A549 (cell line): ENCODE data around the gene KDM6B. TPM values are rescaled to one million over a fixed set of nuclear protein-coding genes. Genes with fewer than 3 reads are reported as not detected.

Source experiments
- ATAC-seq, 2 experiments: fragments of 200-7000 bp in 1 of 2; fragments of >200 bp in 1 of 2; cut with Nextera tagmentation in 1 of 2; cut with Tn5 transposase in 1 of 2; 3 replicates each; pipeline versions ENCODE4 v1.8.0 to v1.9.1; 2018 to 2020; ENCODE audit warnings: mild to moderate bottlenecking in 1 of 2, moderate library complexity in 1 of 2
- CTCF ChIA-PET: fragments of 300-600 bp; sonication (Branson Sonifier 250); formaldehyde crosslinking; extraction: SDS; loops from one replicate; lab custom pipeline; 2021; ENCODE audit warnings: antibody characterized with exemption, inconsistent platforms; lab: Yijun Ruan, JAX
- POLR2A ChIA-PET: fragments of 350-600 bp; formaldehyde crosslinking; extraction: SDS; loops from one replicate; lab custom pipeline; 2021; ENCODE audit warnings: antibody characterized with exemption, inconsistent platforms; lab: Yijun Ruan, JAX
- DNase-seq, 2 experiments: peaks; one replicate each; pipeline versions ENCODE4 v3.0.0 to v3.0.0-alpha.2; 2011 to 2016; ENCODE audit warnings: low read depth in 1 of 2, low spot score in 1 of 2
- FAIRE-seq: peaks from 2 replicates; lab custom pipeline; 2011; peaks lifted over from hg19 to GRCh38; lab: Jason Lieb, UNC
- H3K27ac ChIP-seq, 2 experiments: fragments of >200 bp; sonication (Bioruptor Twin); formaldehyde crosslinking; 3 replicates each; pipeline ENCODE4 v1.5.1; 2016 to 2017
- H3K4me1 ChIP-seq: fragments of >200 bp; sonication (Bioruptor Twin); formaldehyde crosslinking; 3 replicates; pipeline ENCODE4 v1.6.1; 2016
- H3K4me2 ChIP-seq: fragments of >200 bp; sonication (Bioruptor Twin); formaldehyde crosslinking; 3 replicates; pipeline ENCODE4 v1.6.1; 2016
- H3K4me3 ChIP-seq: fragments of >200 bp; sonication (Bioruptor Twin); formaldehyde crosslinking; 3 replicates; pipeline ENCODE4 v1.5.1; 2016
- H3K9me3 ChIP-seq: fragments of >200 bp; sonication (Bioruptor Twin); formaldehyde crosslinking; 3 replicates; pipeline ENCODE4 v1.6.1; 2016
- BCL3 ChIP-seq: fragments of >200 bp; sonication (Bioruptor Twin); formaldehyde crosslinking; IDR thresholded peaks from 3 replicates; pipeline ENCODE4 v1.6.1; 2016
- BHLHE40 ChIP-seq: IDR thresholded peaks from 2 replicates; pipeline ENCODE4 v1.6.1; 2012; ENCODE audit warnings: low read depth, low read length, inconsistent platforms
- CBX2 ChIP-seq: fragments of 200-600 bp; sonication (generic); IDR thresholded peaks from 2 replicates; pipeline ENCODE4 v1.6.1; 2016; ENCODE audit warnings: low read depth, mild to moderate bottlenecking, borderline replicate concordance
- CEBPB ChIP-seq, 2 experiments: fragments of >200 bp in 1 of 2; sonication (Bioruptor Twin) in 1 of 2; formaldehyde crosslinking in 1 of 2; IDR thresholded peaks; 2 replicates each; pipeline ENCODE4 v1.6.1; 2012 to 2016
- CHD4 ChIP-seq: fragments of 200-600 bp; sonication (generic); IDR thresholded peaks from 2 replicates; pipeline ENCODE4 v1.6.1; 2016; ENCODE audit warnings: antibody characterized with exemption, mild to moderate bottlenecking, borderline replicate concordance
- EHMT2 ChIP-seq: fragments of 200-600 bp; sonication (generic); IDR thresholded peaks from 2 replicates; pipeline ENCODE4 v1.6.1; 2016; ENCODE audit warnings: antibody characterized with exemption, low read depth, mild to moderate bottlenecking, moderate library complexity
- ELK1 ChIP-seq: fragments of 150-350 bp; IDR thresholded peaks from 2 replicates; pipeline ENCODE4 v1.6.1; 2014; ENCODE audit warnings: low read depth, mild to moderate bottlenecking, low read length
- GATA3 ChIP-seq: IDR thresholded peaks from 2 replicates; pipeline ENCODE4 v1.6.1; 2012; ENCODE audit warnings: borderline replicate concordance
- HDAC2 ChIP-seq: fragments of 200-600 bp; sonication (generic); IDR thresholded peaks from 2 replicates; pipeline ENCODE4 v1.6.1; 2016
- HES2 ChIP-seq: fragments of >200 bp; sonication (Bioruptor Twin); formaldehyde crosslinking; IDR thresholded peaks from 2 replicates; pipeline ENCODE4 v1.6.1; 2016
- HEYL ChIP-seq: fragments of 250-450 bp; sonication (Bioruptor Pico); IDR thresholded peaks from 2 replicates; pipeline ENCODE4 v1.8.0; 2021; ENCODE audit warnings: mild to moderate bottlenecking, moderate library complexity
- HMGXB4 ChIP-seq: fragments of 250-450 bp; sonication (Bioruptor Pico); IDR thresholded peaks from 2 replicates; pipeline ENCODE4 v1.5.0; 2021; ENCODE audit warnings: mild to moderate bottlenecking, moderate library complexity, borderline replicate concordance
- HOXA7 ChIP-seq: fragments of 250-450 bp; sonication (Bioruptor Pico); IDR thresholded peaks from 2 replicates; pipeline ENCODE4 v1.5.0; 2020; ENCODE audit warnings: mild to moderate bottlenecking, moderate library complexity
- HOXB13 ChIP-seq: fragments of 250-450 bp; sonication (Bioruptor Pico); IDR thresholded peaks from 2 replicates; pipeline ENCODE4 v1.5.0; 2020; ENCODE audit warnings: low read depth, mild to moderate bottlenecking, moderate library complexity
- HOXB5 ChIP-seq: fragments of 250-450 bp; sonication (Bioruptor Pico); IDR thresholded peaks from 2 replicates; pipeline ENCODE4 v1.5.0; 2020; ENCODE audit warnings: mild to moderate bottlenecking, moderate library complexity
- JUN ChIP-seq, 2 experiments: fragments of >200 bp; sonication (Bioruptor Twin); formaldehyde crosslinking; IDR thresholded peaks; 2 replicates in 1 of 2; 3 replicates in 1 of 2; pipeline ENCODE4 v1.6.1; 2016 to 2017
- KDM1A ChIP-seq: fragments of 200-600 bp; sonication (generic); IDR thresholded peaks from 2 replicates; pipeline ENCODE4 v1.6.1; 2016; ENCODE audit warnings: low read depth, mild to moderate bottlenecking
- KDM5A ChIP-seq: fragments of 200-600 bp; sonication (generic); IDR thresholded peaks from 2 replicates; pipeline ENCODE4 v1.6.1; 2016; ENCODE audit warnings: antibody characterized with exemption, mild to moderate bottlenecking
- MAFK ChIP-seq: fragments of 450-650 bp; IDR thresholded peaks from 2 replicates; pipeline ENCODE4 v1.6.1; 2014; ENCODE audit not compliant: partially characterized antibody
- MAX ChIP-seq: IDR thresholded peaks from 2 replicates; pipeline ENCODE4 v1.6.1; 2012
- MAZ ChIP-seq: fragments of 150-350 bp; IDR thresholded peaks from 2 replicates; pipeline ENCODE4 v1.6.1; 2014; ENCODE audit warnings: antibody characterized with exemption, low read depth, low read length, borderline replicate concordance
- MYC ChIP-seq: IDR thresholded peaks from 2 replicates; pipeline ENCODE4 v1.6.1; 2012; ENCODE audit warnings: mild to moderate bottlenecking, inconsistent platforms, low read length, improper control_type of control experiment, borderline replicate concordance
- NPAS2 ChIP-seq: fragments of 250-450 bp; sonication (Bioruptor Pico); IDR thresholded peaks from 2 replicates; pipeline ENCODE4 v1.8.0; 2022; ENCODE audit warnings: mild to moderate bottlenecking, moderate library complexity, borderline replicate concordance
- PBX3 ChIP-seq: IDR thresholded peaks from 2 replicates; pipeline ENCODE4 v1.6.1; 2012
- PHF8 ChIP-seq: fragments of 200-600 bp; sonication (generic); IDR thresholded peaks from 2 replicates; pipeline ENCODE4 v1.6.1; 2016; ENCODE audit warnings: low read depth, mild to moderate bottlenecking, antibody characterized with exemption, moderate library complexity, borderline replicate concordance
- RFX5 ChIP-seq: fragments of 450-650 bp; IDR thresholded peaks from 2 replicates; pipeline ENCODE4 v1.7.1; 2014; ENCODE audit warnings: antibody characterized with exemption, mild to moderate bottlenecking, moderate library complexity
- RNF2 ChIP-seq: fragments of 200-600 bp; sonication (generic); IDR thresholded peaks from 2 replicates; pipeline ENCODE4 v1.6.1; 2016; ENCODE audit warnings: low read depth, mild to moderate bottlenecking, antibody characterized with exemption, moderate library complexity, borderline replicate concordance
- SREBF2 ChIP-seq: fragments of 450-650 bp; IDR thresholded peaks from 2 replicates; pipeline ENCODE4 v1.6.1; 2014; ENCODE audit warnings: mild to moderate bottlenecking, moderate library complexity
- TP53 ChIP-seq: fragments of 250-450 bp; sonication (Bioruptor Pico); IDR thresholded peaks from 2 replicates; pipeline ENCODE4 v1.5.0; 2021; ENCODE audit warnings: mild to moderate bottlenecking, moderate library complexity
- USF2 ChIP-seq: fragments of 450-650 bp; IDR thresholded peaks from 2 replicates; pipeline ENCODE4 v1.6.1; 2014; ENCODE audit warnings: antibody characterized with exemption
- ZC3H11A ChIP-seq: fragments of 450-650 bp; IDR thresholded peaks from 2 replicates; pipeline ENCODE4 v1.6.1; 2014; ENCODE audit warnings: antibody characterized with exemption, mild to moderate bottlenecking
- ZNF302 ChIP-seq: fragments of 250-450 bp; sonication (Bioruptor Pico); IDR thresholded peaks from 2 replicates; pipeline ENCODE4 v1.9.0; 2021; ENCODE audit warnings: inconsistent platforms, mild to moderate bottlenecking, moderate library complexity
- ZSCAN20 ChIP-seq: fragments of 250-450 bp; sonication (Bioruptor Pico); IDR thresholded peaks from 2 replicates; pipeline ENCODE4 v1.8.0; 2022; ENCODE audit warnings: mild to moderate bottlenecking, moderate library complexity
- WGBS: methylation state at CpG from one replicate; pipeline ENCODE4 v1.1.6; 2017; ENCODE audit errors: missing lambda C conversion rate; 5-methylcytosine and 5-hydroxymethylcytosine counted together
- polyA plus RNA-seq, 4 experiments: library from polyadenylated mRNA; depleted of rRNA in 3 of 4; stranded (reverse); fragments of >200 nt; fragmentation: RNase III in 1 of 4; extraction: RNeasy Plus Mini Kit Qiagen cat#74134 plus additional on column Dnase treatment in 1 of 4; gene quantifications; 2 replicates in 3 of 4; 3 replicates in 1 of 4; pipeline ENCODE4 v1.2.3, GENCODE V29; 2011 to 2017

Gene KDM6B
- polyA plus RNA-seq, 2 of the 4 experiments (the other 2 are of a cell fraction): 1.3 to 8.8 TPM

- TF ChIP-seq RNF2 (no peak), HEYL (CRISPR knock-in tag) (no peak), TP53 (CRISPR knock-in tag) (no peak), USF2 (no peak), PHF8 (no peak), MYC (no peak), ZC3H11A (no peak), BCL3 (no peak), MAZ (no peak), SREBF2 (no peak), ZNF302 (CRISPR knock-in tag) (no peak), ELK1 (no peak), BHLHE40 (no peak), KDM1A (no peak), HOXB13 (no peak), NPAS2 (CRISPR knock-in tag) (no peak), HDAC2 (no peak), HOXB5 (CRISPR knock-in tag) (no peak)
- TF ChIP-seq, all 56 proteins: peak for 0
- no peak overlapping the region for H3K4me2 ChIP-seq
- ATAC-seq (peak in 1 of 2 experiments; percentile 22; a peak in 2 of 6 replicates), FAIRE-seq (no peak), DNase-seq (no peak)
- no peaks in the 10 kb centered on the region for H3K9me3 ChIP-seq
- H3K27ac ChIP-seq: no peak overlapping the region
- no peak overlapping the region for H3K4me3 ChIP-seq
- 76% methylated on average over 21 of the region's 21 CpGs for WGBS
- ChIA-PET POLR2A (no interaction called here), CTCF (interaction anchor here (1.0 to 4.7 kb wide), 2 partner anchors 14 to 44 kb away, joined by 3 to 30 read pairs; no protein-coding TSS in a partner anchor)
- H3K4me1 ChIP-seq: no peaks in the 10 kb centered on the region
Observed at GRCh38 chr17:7786866-7787265, 47.2 kb upstream of the KDM6B start.

- no peak overlapping the region for H3K4me3 ChIP-seq
- CTCF ChIA-PET: interaction anchor here (0.7 to 4.7 kb wide), 3 partner anchors 19 to 46 kb away, joined by 3 to 30 read pairs (median 4); no protein-coding TSS in a partner anchor
- FAIRE-seq: no peak
Observed at GRCh38 chr17:7789131-7789530, 44.9 kb upstream of the KDM6B start.

More at GRCh38 chr17:7789131-7789530, 44.9 kb upstream of the KDM6B start:
- Histone ChIP-seq H3K9me3 (no peaks in the 10 kb centered on the region), H3K4me2 (no peak overlapping the region)
- TF ChIP-seq CHD4 (no peak), BHLHE40 (no peak), HES2 (no peak), HEYL (CRISPR knock-in tag) (no peak), JUN (IDR thresholded peaks at IDR 0.05) (no peak), MAFK (no peak), CEBPB (IDR thresholded peaks at IDR 0.05) (no peak), KDM5A (no peak), MAX (no peak), EHMT2 (no peak), HMGXB4 (no peak), HOXA7 (CRISPR knock-in tag) (no peak), SREBF2 (no peak), ZSCAN20 (no peak), CBX2 (no peak), PHF8 (no peak), PBX3 (no peak), GATA3 (no peak), RFX5 (no peak)
- TF ChIP-seq, all 56 proteins: peak for 0
- DNase-seq: no peak
- POLR2A ChIA-PET: no interaction called here
- WGBS: 63% methylated on average over 9 of the region's 9 CpGs
- ATAC-seq: no peak
- Histone ChIP-seq H3K4me1 (no peaks in the 10 kb centered on the region), H3K27ac (no peak overlapping the region)
